Breast epithelium (tissue), 4 donors: ENCODE measurements around the gene LRRC46. TPM values are rescaled to one million over a fixed set of nuclear protein-coding genes. Genes with fewer than 3 reads are reported as not detected.

Experiments used
- DNase-seq, 2 donors: peaks; one replicate each; pipeline ENCODE4 v3.0.0-alpha.2; 2019; ENCODE audit warnings: low spot score in 2 of 2
- H3K27ac ChIP-seq, 2 donors: fragments of 200-600 bp; sonication (generic) in 1 of 2; one replicate each; pipeline ENCODE4 v1.5.1; 2016 to 2019; ENCODE audit warnings: mild to moderate bottlenecking in 1 of 2
- H3K27me3 ChIP-seq, 2 donors: fragments of 200-600 bp; sonication (generic) in 1 of 2; one replicate each; pipeline versions ENCODE4 v1.5.1 to v1.6.0; 2017 to 2019; ENCODE audit warnings: control low read depth in 1 of 2, mild to moderate bottlenecking in 1 of 2
- H3K36me3 ChIP-seq: fragments of 200-600 bp; one replicate; pipeline ENCODE4 v1.5.1; 2019
- H3K4me1 ChIP-seq, 2 donors: fragments of 200-600 bp; sonication (generic); one replicate each; pipeline ENCODE4 v1.5.1; 2016 to 2019; ENCODE audit warnings: control low read depth in 1 of 2
- H3K4me3 ChIP-seq, 3 donors: fragments of 200-600 bp; sonication (generic); 1 replicate in 2 of 3; 2 replicates in 1 of 3; pipeline ENCODE4 v1.5.1; 2016 to 2019; ENCODE audit warnings: mild to moderate bottlenecking in 3 of 3, moderate library complexity in 2 of 3
- H3K9me3 ChIP-seq, 2 donors: fragments of 200-600 bp; sonication (generic) in 1 of 2; one replicate each; pipeline ENCODE4 v1.5.1; 2016 to 2019; ENCODE audit warnings: control low read depth in 1 of 2
- CTCF ChIP-seq, 3 donors: fragments of 450-650 bp; IDR thresholded peaks; one replicate each; pipeline ENCODE4 v1.5.1; 2016 to 2017; ENCODE audit warnings: antibody characterized with exemption in 3 of 3, mild to moderate bottlenecking in 3 of 3, moderate library complexity in 3 of 3
- POLR2A ChIP-seq: fragments of 450-650 bp; IDR thresholded peaks from one replicate; pipeline ENCODE4 v1.6.1; 2016; ENCODE audit warnings: antibody characterized with exemption, mild to moderate bottlenecking, moderate library complexity
- POLR2AphosphoS5 ChIP-seq, 3 donors: sonication (generic); formaldehyde crosslinking; IDR thresholded peaks; one replicate each; pipeline ENCODE4 v1.6.1; 2017; ENCODE audit warnings: antibody characterized with exemption in 3 of 3
- intact Hi-C: fragments of 100-400 bp; cut with DNase I; formaldehyde crosslinking; loops from one replicate; pipeline ENCODE4 v1.15.1; 2023; ENCODE audit warnings: low total_unique reads
- total RNA-seq, 3 donors: library from RNA; depleted of rRNA; stranded (reverse); fragments of >200 nt; gene quantifications; one replicate each; pipeline ENCODE4 v1.1.0, GENCODE V29; 2016

The LRRC46 gene
- total RNA-seq, 3 donors from 2014 or later: 0.16 to 0.59 (median 0.33) TPM

GRCh38 chr17:47855737-47856136, 24.3 kb downstream of the LRRC46 start:
- H3K27me3 ChIP-seq: peaks cover 0 to 11% of the 10 kb centered on the region in 2 donors
- H3K4me3 ChIP-seq: no peak overlapping the region
- no peak for DNase-seq
- intact Hi-C loops: no loop called here
- TF ChIP-seq POLR2AphosphoS5 (IDR thresholded peaks at IDR 0.05) (no peak), POLR2A (no peak), CTCF (IDR thresholded peaks at IDR 0.05) (no peak)
- no peak overlapping the region for H3K27ac ChIP-seq
- H3K9me3 ChIP-seq: no peaks in the 10 kb centered on the region
- no peaks in the 10 kb centered on the region for H3K36me3 ChIP-seq
- H3K4me1 ChIP-seq: no peaks in the 10 kb centered on the region

- H3K27ac ChIP-seq: peak overlapping the region in 1 of 2 donors; percentile 38
- H3K4me3 ChIP-seq: no peak overlapping the region
- TF ChIP-seq POLR2A (no peak), CTCF (IDR thresholded peaks at IDR 0.05) (no peak), POLR2AphosphoS5 (IDR thresholded peaks at IDR 0.05) (no peak)
- no peaks in the 10 kb centered on the region for H3K4me1 ChIP-seq
- DNase-seq: no peak
- H3K36me3 ChIP-seq: no peaks in the 10 kb centered on the region
- intact Hi-C loops: no loop called here
- no peaks in the 10 kb centered on the region for H3K9me3 ChIP-seq
- H3K27me3 ChIP-seq: peaks cover 0 to 11% of the 10 kb centered on the region in 2 donors
These were observed 25.4 kb downstream of the LRRC46 start for GRCh38 chr17:47856830-47857229.

GRCh38 chr17:47857551-47858455, 26.3 kb downstream of the LRRC46 start:
- no peak overlapping the region for H3K4me3 ChIP-seq
- H3K4me1 ChIP-seq: no peaks in the 10 kb centered on the region

GRCh38 chr17:47860386-47860785, 28.9 kb downstream of the LRRC46 start:
- H3K4me3 ChIP-seq: no peak overlapping the region
- no peaks in the 10 kb centered on the region for H3K36me3 ChIP-seq
- TF ChIP-seq POLR2A (no peak), CTCF (IDR thresholded peaks at IDR 0.05) (no peak), POLR2AphosphoS5 (IDR thresholded peaks at IDR 0.05) (no peak)
- no peaks in the 10 kb centered on the region for H3K9me3 ChIP-seq
- peaks cover 0 to 2% of the 10 kb centered on the region in 2 donors for H3K4me1 ChIP-seq
- intact Hi-C loops: no loop called here
- no peak for DNase-seq
- no peaks in the 10 kb centered on the region for H3K27me3 ChIP-seq
- no peak overlapping the region for H3K27ac ChIP-seq

More at GRCh38 chr17:47857551-47858455, 26.3 kb downstream of the LRRC46 start:
- H3K9me3 ChIP-seq: no peaks in the 10 kb centered on the region
- intact Hi-C loops: no loop called here
- TF ChIP-seq POLR2A: no peak
- TF ChIP-seq POLR2AphosphoS5 (IDR thresholded peaks at IDR 0.05): no peak
- TF ChIP-seq CTCF (IDR thresholded peaks at IDR 0.05): no peak
- no peak for DNase-seq
- no peaks in the 10 kb centered on the region for H3K36me3 ChIP-seq
- peaks cover 0 to 7% of the 10 kb centered on the region in 2 donors for H3K27me3 ChIP-seq
- no peak overlapping the region for H3K27ac ChIP-seq
